HUES6 (cell line): ENCODE data around the gene FOXC2.

Experiments
- H3K27ac ChIP-seq: 2 replicates; pipeline ENCODE4 v1.7.0; 2013; ENCODE audit warnings: low read depth, mild to moderate bottlenecking, low read length, inconsistent platforms
- H3K27me3 ChIP-seq: 2 replicates; pipeline ENCODE4 v1.6.1; 2013; ENCODE audit warnings: low read length; ENCODE audit not compliant: control insufficient read depth, insufficient read depth
- H3K36me3 ChIP-seq: 2 replicates; pipeline ENCODE4 v1.6.1; 2013; ENCODE audit warnings: low read length; ENCODE audit not compliant: control insufficient read depth, insufficient read depth
- H3K4me1 ChIP-seq: 2 replicates; pipeline ENCODE4 v1.6.1; 2013; ENCODE audit warnings: low read length; ENCODE audit not compliant: control insufficient read depth, insufficient read depth
- H3K4me3 ChIP-seq: 2 replicates; pipeline ENCODE4 v1.5.1; 2013; ENCODE audit warnings: low read depth, low read length
- H3K9ac ChIP-seq: one replicate; pipeline ENCODE4 v1.6.1; 2013; ENCODE audit warnings: mild to moderate bottlenecking, low read length
- H3K9me3 ChIP-seq: 2 replicates; pipeline ENCODE4 v1.6.1; 2013; ENCODE audit warnings: low read depth, low read length; ENCODE audit not compliant: control insufficient read depth, insufficient read depth

FOXC2 gene

DNA sequence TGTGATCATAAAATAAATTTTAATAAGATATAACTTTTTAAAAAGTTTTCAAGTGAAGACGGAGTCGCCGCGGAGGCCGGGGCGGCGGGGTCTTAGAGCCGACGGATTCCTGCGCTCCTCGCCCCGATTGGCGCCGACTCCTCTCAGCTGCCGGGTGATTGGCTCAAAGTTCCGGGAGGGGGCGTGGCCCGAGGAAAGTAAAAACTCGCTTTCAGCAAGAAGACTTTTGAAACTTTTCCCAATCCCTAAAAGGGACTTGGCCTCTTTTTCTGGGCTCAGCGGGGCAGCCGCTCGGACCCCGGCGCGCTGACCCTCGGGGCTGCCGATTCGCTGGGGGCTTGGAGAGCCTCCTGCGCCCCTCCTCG lies at the start of gene FOXC2:
Gene FOXC2 (plus strand): TSS at position 229 of the 365 bp plus-strand sequence. CDS start 507 bp downstream, outside the sequence.
- peaks cover 86% of the 10 kb centered on the region for H3K27me3 ChIP-seq
- no peak within 1 kb of the TSS for H3K27ac ChIP-seq
- H3K36me3 ChIP-seq = no peaks in the 10 kb centered on the region
- no peaks in the 10 kb centered on the region for H3K9me3 ChIP-seq
- peaks cover 40% of the 10 kb centered on the region for H3K4me1 ChIP-seq
- H3K4me3 ChIP-seq = peak within 1 kb of the TSS; percentile 66
- no peak within 1 kb of the TSS for H3K9ac ChIP-seq

DNA sequence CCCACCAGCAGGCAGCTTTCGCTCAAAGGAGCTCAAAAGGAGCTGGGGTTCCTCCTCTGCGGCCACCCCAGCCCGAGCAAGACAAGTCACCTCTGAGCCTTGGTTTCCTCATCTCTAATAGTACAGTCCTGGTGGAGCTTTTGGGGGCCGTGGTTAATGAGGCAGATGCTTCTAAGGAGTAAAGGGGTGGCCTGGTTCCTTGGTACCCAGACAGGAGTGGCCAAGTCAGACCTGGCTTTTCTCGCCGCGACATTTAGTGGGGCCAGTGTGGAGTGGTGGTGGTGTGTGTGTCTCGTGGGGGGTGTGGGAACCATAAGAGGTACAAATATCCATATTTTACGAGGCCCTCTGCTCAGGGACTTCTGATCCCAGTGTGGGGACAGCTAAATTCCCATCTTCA lies 49.6 kb upstream of the FOXC2 start:
- Histone ChIP-seq H3K36me3 (no peaks in the 10 kb centered on the region), H3K27me3 (peaks cover 98% of the 10 kb centered on the region), H3K27ac (no peak overlapping the region), H3K9ac (no peak overlapping the region), H3K4me1 (peaks cover 34% of the 10 kb centered on the region; the same call in 1 of the 2 replicates), H3K4me3 (no peak overlapping the region), H3K9me3 (no peaks in the 10 kb centered on the region)

GRCh38 chr16:86517652-86518258 lies 48.9 kb upstream of the FOXC2 start:
- H3K4me3 ChIP-seq = no peak overlapping the region

DNA sequence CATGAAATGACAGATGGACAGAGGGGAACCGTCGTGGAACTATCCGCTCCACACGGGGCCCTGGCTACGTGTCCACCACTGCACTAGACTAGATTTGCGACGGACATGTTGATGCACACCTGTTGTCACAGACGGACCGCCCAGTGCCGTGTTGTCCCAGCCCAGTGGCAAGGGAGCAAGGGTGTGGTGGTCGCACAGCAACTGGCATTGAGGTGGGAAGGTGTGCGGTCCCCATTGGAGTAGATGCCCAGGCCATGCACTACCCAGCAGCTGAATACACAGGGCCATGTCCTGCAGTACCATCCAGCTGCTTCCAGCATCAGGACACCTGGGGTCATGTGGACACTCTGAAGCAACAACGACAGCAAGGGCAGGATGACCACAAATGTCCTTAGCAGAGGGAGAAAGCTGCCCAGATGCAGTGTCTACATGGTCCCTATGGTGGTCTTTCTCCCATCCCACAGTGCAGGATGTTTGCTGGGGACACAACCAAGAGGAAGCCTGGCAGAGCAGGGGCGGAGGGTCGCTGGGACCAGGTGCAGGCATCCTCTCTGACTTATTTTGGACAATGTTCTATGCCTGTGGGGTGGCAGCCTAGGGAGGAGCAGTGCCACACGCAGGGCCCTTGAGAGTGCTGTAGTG lies 47.5 kb upstream of the FOXC2 start:
- peaks cover 79% of the 10 kb centered on the region for H3K27me3 ChIP-seq
- peaks cover 22% of the 10 kb centered on the region; the same call in 1 of the 2 replicates for H3K4me1 ChIP-seq
- H3K27ac ChIP-seq = no peak overlapping the region
- H3K9me3 ChIP-seq = no peaks in the 10 kb centered on the region
- no peaks in the 10 kb centered on the region for H3K36me3 ChIP-seq
- no peak overlapping the region for H3K4me3 ChIP-seq
- H3K9ac ChIP-seq = no peak overlapping the region

More at GRCh38 chr16:86517652-86518258, 48.9 kb upstream of the FOXC2 start:
- Histone ChIP-seq H3K27me3 (peaks cover 91% of the 10 kb centered on the region), H3K9me3 (no peaks in the 10 kb centered on the region), H3K36me3 (no peaks in the 10 kb centered on the region), H3K27ac (no peak overlapping the region), H3K4me1 (peaks cover 30% of the 10 kb centered on the region; the same call in 1 of the 2 replicates), H3K9ac (no peak overlapping the region)

GRCh38 chr16:86519649-86520316 lies 46.8 kb upstream of the FOXC2 start:
- Histone ChIP-seq H3K27ac (no peak overlapping the region), H3K27me3 (peaks cover 73% of the 10 kb centered on the region), H3K4me1 (peaks cover 22% of the 10 kb centered on the region; the same call in 1 of the 2 replicates), H3K4me3 (no peak overlapping the region; the same call in 1 of the 2 replicates), H3K9ac (no peak overlapping the region), H3K36me3 (no peaks in the 10 kb centered on the region), H3K9me3 (no peaks in the 10 kb centered on the region)

DNA sequence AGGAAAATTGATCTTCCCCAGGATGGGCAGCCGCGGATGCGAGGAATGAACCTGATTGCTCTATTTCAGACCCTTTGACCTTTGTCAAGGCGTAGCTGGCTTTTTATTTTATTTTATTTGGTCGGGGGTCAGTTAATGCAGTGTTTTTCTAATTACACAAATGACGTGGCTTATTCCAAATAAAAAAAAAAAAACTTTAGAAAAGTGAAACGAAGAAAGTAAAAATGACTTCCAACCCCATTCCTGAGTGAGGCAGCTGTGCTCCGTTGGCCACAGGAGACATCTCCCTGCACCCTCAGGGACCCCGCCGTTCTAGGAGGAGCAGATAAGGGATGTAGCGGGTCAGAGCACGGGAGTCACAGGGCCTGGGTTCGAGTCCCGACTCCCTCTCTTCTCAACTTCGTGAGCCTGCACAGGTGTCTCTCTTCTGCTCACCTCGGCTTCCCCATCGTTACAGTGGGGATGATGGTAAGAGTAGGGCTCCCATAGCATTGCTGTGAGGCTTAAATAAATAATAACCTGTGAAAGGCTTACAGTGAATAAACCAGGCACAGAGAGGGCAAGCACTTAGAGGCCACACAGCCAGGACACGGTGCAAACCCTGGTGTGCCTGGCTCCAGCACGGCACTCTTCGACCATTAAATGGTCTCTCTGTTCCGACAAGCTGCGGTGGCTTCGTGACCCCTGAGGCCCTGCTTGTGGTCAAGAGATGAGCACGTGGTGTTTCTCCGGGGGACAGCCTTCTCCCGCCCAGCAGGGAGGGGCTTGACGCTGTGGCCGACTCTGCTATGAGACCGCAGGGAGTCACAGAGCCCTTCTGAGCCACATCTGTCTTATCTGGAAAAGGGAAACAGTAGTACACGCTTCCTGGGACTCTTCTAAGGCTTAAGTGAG lies 46.1 kb upstream of the FOXC2 start:
- Histone ChIP-seq H3K27me3 (peaks cover 66% of the 10 kb centered on the region), H3K4me1 (peaks cover 19% of the 10 kb centered on the region; the same call in 1 of the 2 replicates), H3K4me3 (no peak overlapping the region), H3K36me3 (no peaks in the 10 kb centered on the region), H3K9me3 (no peaks in the 10 kb centered on the region), H3K9ac (no peak overlapping the region), H3K27ac (no peak overlapping the region)

DNA sequence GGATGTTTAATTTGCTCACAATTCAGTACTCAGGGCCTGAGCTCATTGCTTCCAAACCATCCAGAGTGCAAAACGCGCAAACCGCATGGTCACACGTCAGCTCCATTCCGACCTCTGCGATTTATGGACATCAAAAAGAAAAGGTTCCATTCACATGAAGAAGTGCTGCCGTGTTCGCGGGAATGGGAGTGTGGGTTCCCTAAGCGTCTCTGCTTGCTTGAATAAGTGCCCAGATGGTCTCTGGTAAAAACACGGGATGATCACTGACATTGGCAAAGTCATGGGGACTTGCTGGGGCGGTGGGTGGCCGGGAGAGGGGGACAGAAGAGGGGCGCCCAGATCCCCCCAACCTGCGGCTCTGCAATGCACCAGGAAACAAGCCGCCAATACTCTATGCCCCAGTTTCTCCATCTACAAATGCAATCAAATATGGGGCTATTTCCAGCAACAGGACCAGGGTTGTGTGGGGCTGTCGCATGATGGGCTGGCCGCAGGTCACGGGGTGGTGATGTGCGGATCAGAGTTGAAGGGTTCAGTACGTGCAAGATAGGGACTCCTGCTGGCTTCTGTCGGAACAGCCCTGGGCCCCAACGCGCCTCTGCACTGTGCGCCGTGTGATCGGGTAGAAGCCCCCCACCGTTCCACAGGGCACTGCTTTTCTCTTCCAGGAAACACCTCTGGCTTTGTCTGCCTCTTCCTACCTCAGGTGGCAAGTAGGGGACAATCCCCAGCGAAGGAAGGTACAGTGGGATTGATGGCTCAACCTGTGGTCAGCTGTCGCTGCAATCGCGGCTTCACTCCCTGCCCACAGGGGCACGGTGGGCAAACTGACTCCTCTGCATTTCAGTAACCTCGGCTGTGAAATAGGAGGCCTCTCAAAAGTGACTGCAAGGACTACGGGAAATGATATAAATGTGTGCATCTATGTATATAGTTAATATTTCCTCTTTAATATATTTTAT lies 45.1 kb upstream of the FOXC2 start:
- Histone ChIP-seq H3K27me3 (peaks cover 56% of the 10 kb centered on the region), H3K9ac (no peak overlapping the region), H3K27ac (no peak overlapping the region)

DNA sequence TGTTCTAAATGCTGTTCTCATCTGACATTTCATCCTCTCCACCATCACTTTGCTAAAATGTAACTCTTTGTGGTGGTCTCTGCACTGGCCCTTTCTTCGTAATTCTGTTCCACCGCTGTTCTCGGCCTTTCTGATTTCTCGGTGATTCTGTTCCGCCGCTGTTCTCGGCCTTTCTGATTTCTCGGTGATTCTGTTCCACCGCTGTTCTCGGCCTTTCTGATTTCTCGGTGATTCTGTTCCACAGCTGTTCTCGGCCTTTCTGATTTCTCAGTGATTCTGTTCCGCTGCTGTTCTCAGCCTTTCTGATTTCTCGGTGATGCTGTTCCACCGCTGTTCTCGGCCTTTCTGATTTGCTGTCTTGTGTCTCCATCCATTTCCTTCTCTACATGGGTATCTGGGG lies 44.0 kb upstream of the FOXC2 start:
- H3K36me3 ChIP-seq = no peaks in the 10 kb centered on the region
- H3K4me1 ChIP-seq = no peaks in the 10 kb centered on the region; the same call in 1 of the 2 replicates
- no peaks in the 10 kb centered on the region for H3K9me3 ChIP-seq
- H3K9ac ChIP-seq = no peak overlapping the region
- no peak overlapping the region for H3K27ac ChIP-seq
- H3K27me3 ChIP-seq = peaks cover 45% of the 10 kb centered on the region
- H3K4me3 ChIP-seq = no peak overlapping the region

More for the DNA sequence above, 45.1 kb upstream of the FOXC2 start:
- Histone ChIP-seq H3K4me3 (no peak overlapping the region), H3K36me3 (no peaks in the 10 kb centered on the region), H3K4me1 (peaks cover 9% of the 10 kb centered on the region; the same call in 1 of the 2 replicates), H3K9me3 (no peaks in the 10 kb centered on the region)

DNA sequence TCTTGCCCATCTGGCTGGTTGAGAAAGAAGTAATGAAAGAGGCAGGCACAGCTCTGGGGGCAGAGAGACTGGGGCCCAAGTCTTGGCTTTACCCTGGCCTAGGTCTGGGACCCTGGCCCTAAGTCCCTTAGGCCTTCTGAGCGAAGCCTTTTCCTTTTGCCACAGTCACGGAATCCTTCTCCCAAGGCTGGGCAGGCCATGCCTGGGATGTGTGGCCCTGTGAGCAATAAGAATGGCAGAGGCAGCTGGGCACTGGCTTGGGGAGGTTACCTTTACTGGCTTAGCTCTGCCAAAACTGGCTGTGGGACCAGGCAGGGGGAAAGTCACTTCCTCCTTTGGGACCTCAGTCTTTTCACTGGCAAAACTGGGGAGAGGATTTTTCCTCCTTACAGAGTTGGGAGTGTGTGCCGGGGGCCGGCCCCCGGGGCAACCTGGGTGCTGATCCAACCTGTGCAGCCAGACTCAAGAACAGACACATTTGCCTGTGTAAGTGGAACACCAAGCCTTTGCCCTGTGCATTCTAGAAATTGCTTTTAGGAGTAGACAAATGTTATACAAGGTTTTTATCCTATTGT lies 43.4 kb upstream of the FOXC2 start:
- no peak overlapping the region for H3K27ac ChIP-seq
- H3K4me3 ChIP-seq = no peak overlapping the region
- H3K36me3 ChIP-seq = no peaks in the 10 kb centered on the region
- H3K9ac ChIP-seq = no peak overlapping the region
- no peaks in the 10 kb centered on the region; the same call in 1 of the 2 replicates for H3K4me1 ChIP-seq
- no peaks in the 10 kb centered on the region for H3K9me3 ChIP-seq
- peaks cover 39% of the 10 kb centered on the region for H3K27me3 ChIP-seq
